GM19324 (cell line): Measurements from ENCODE around the gene DDC.

Source experiments
- ATAC-seq: cut with Tn5 transposase; IDR thresholded peaks from one replicate; pipeline ENCODE4 v1.9.1; 2021; ENCODE audit warnings: mild to moderate bottlenecking, moderate library complexity; ENCODE audit not compliant: unreplicated experiment, low FRiP score

The DDC gene

GRCh38 chr7:50491943-50492342 is 73.3 kb downstream of the DDC start:
- no peak for ATAC-seq

- ATAC-seq, result no peak
Measured at GRCh38 chr7:50491209-50491608, 74.0 kb downstream of the DDC start.

- no peak for ATAC-seq
Measured at GRCh38 chr7:50488379-50488778, 76.8 kb downstream of the DDC start.

- ATAC-seq, result no peak
Measured at GRCh38 chr7:50486512-50486911, 78.7 kb downstream of the DDC start.

GRCh38 chr7:50481867-50482266 is 83.3 kb downstream of the DDC start:
- no peak for ATAC-seq

- ATAC-seq, result no peak
Measured at GRCh38 chr7:50480797-50481196, 84.4 kb downstream of the DDC start.

GRCh38 chr7:50479743-50480517 is 85.3 kb downstream of the DDC start:
- ATAC-seq, result no peak

- no peak for ATAC-seq
Measured at GRCh38 chr7:50477640-50478039, 87.6 kb downstream of the DDC start.

- no peak for ATAC-seq
Measured at GRCh38 chr7:50476953-50477625, 88.1 kb downstream of the DDC start.

- no peak for ATAC-seq
Measured at GRCh38 chr7:50475340-50475739, 89.9 kb downstream of the DDC start.

- no peak for ATAC-seq
Measured at GRCh38 chr7:50474382-50475160, 90.6 kb downstream of the DDC start.

- ATAC-seq, result no peak
Measured at GRCh38 chr7:50473531-50473930, 91.7 kb downstream of the DDC start.

GRCh38 chr7:50472427-50472826 is 92.8 kb downstream of the DDC start:
- no peak for ATAC-seq

GRCh38 chr7:50471970-50472369 is 93.2 kb downstream of the DDC start:
- no peak for ATAC-seq

- ATAC-seq, result no peak
Measured at GRCh38 chr7:50470250-50471163, 94.7 kb downstream of the DDC start.

- no peak for ATAC-seq
Measured at GRCh38 chr7:50469181-50469580, 96.0 kb downstream of the DDC start.

- ATAC-seq, result peak; percentile 76
Measured at GRCh38 chr7:50467817-50468610, 97.2 kb downstream of the DDC start.

- ATAC-seq, result no peak
Measured at GRCh38 chr7:50466815-50467585, 98.2 kb downstream of the DDC start.

GRCh38 chr7:50463035-50463434 is 102.2 kb downstream of the DDC start:
- ATAC-seq, result no peak
